Omental fat pad (tissue), 4 donors: ENCODE measurements around the gene RAB30. TPM values are rescaled to one million over a fixed set of nuclear protein-coding genes. Genes with fewer than 3 reads are reported as not detected.
"Not testable (repeated sequence)": the region's sequence is repeated elsewhere in the genome, so short reads cannot be mapped to it uniquely, and the experiment has no call there.

ENCODE experiments used
- ATAC-seq: fragments of 150-250 bp; one replicate; pipeline ENCODE4 v1.9.1; 2016; ENCODE audit warnings: mild to moderate bottlenecking, moderate library complexity; ENCODE audit not compliant: low FRiP score
- DNase-seq: peaks from one replicate; pipeline ENCODE4 v3.0.0-alpha.2; 2019; ENCODE audit warnings: low spot score
- total RNA-seq, 4 donors: library from RNA; depleted of rRNA; stranded (reverse); fragments of >200 nt; gene quantifications; one replicate each; pipeline ENCODE4 v1.1.0, GENCODE V29; 2016
- TF ChIP-seq, protein P1 (sequence below), 3 donors: fragments of 450-650 bp; IDR thresholded peaks; one replicate each; pipeline ENCODE4 v1.5.1; 2016 to 2017; ENCODE audit warnings: antibody characterized with exemption in 3 of 3, mild to moderate bottlenecking in 3 of 3, moderate library complexity in 2 of 3

RAB30 gene
- total RNA-seq, 4 donors from 2014 or later, result 14.8 to 37.9 (median 23.5) TPM

DNA sequence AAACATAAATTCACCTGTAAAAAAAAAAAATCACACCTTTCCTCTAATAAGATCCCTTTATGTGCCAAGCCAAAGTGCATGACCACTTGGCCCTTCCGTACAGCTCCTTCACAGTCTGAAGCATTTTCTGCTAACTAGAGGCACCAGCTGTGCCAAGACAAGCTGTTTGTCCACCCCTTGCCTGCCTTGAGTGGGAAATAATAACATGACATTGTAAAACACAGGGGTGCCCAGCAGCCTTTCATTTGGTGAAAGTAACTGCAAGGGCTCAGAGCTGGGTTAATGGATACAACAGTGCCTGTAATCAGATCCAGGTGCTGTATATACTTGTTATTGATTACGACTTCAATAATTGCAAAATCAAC is 110.9 kb downstream of the RAB30 start:
- TF ChIP-seq, protein P1, sequence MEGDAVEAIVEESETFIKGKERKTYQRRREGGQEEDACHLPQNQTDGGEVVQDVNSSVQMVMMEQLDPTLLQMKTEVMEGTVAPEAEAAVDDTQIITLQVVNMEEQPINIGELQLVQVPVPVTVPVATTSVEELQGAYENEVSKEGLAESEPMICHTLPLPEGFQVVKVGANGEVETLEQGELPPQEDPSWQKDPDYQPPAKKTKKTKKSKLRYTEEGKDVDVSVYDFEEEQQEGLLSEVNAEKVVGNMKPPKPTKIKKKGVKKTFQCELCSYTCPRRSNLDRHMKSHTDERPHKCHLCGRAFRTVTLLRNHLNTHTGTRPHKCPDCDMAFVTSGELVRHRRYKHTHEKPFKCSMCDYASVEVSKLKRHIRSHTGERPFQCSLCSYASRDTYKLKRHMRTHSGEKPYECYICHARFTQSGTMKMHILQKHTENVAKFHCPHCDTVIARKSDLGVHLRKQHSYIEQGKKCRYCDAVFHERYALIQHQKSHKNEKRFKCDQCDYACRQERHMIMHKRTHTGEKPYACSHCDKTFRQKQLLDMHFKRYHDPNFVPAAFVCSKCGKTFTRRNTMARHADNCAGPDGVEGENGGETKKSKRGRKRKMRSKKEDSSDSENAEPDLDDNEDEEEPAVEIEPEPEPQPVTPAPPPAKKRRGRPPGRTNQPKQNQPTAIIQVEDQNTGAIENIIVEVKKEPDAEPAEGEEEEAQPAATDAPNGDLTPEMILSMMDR (IDR thresholded peaks at IDR 0.05), result no peak
- DNase-seq (no peak), ATAC-seq (no peak)

DNA sequence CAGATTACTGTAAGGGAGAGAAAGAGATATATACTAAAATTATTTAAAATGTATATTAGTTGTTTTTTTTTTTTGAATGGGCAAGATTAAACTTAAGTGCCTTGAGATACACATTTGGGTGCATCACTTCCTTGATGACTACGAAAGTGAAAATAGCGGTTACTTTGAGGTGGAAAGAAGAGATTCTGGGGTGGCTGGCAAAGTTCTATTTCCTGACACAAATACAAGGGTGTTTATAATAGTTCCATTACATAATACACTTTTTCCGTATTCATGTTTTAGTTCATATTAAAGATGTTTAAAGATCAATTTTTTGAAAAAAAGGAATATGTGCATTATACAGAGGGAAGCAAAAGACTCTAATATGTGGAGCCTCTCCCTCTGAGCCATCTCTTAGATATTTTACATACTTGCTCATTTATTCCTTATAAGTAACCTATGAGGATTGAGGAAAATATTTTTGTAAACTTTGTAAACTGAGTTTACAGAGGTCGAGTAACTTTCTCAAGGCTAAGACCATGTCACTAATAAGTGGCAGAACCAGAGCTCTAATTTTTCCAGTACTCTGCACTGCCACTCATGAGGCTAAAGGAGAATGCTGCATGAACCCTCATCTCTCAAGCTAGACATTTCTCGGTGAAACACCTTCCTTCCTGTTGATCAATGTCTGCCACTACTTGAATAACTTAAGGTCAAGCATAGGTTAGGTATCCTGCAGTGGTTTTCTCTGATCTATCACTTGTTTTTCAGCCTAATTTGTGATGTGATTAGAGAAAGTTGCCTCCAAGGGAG is 111.5 kb downstream of the RAB30 start:
- DNase-seq (no peak), ATAC-seq (no peak)
- TF ChIP-seq, protein P1 (IDR thresholded peaks at IDR 0.05), result no peak

DNA sequence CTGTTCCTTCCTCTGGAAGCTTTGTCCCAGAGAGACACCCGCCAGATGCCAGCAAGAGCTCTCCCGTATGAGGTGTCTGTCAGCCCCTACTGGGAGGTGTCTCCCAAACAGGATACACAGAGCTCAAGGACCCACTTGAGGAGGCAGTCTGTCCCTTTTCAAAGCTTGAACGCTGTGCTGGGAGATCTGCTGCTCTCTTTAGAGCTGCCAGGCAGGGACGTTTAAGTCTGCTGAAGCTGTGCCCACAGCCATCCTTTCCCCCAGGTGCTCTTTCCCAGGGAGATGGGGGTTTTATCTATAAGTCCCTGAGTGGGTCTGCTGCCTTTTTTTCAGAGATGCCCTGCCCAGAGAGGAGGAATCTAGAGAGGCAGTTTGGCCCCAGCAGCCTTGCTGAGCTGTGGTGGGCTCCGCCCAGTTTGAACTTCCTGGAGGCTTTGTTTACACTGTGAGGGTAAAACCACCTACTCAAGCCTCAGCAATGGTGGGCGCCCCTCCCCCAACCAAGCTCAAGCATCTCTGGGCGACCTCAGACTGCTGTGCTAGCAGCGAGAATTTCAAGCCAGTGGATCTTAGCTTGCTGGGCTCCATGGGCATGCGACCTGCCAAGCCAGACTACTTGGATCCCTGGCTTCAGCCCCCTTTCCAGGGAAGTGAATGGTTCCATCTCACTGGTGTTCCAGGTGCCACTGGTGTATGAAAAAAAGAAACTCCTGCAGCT is 115.8 kb downstream of the RAB30 start:
- DNase-seq, result not testable (repeated sequence)

DNA sequence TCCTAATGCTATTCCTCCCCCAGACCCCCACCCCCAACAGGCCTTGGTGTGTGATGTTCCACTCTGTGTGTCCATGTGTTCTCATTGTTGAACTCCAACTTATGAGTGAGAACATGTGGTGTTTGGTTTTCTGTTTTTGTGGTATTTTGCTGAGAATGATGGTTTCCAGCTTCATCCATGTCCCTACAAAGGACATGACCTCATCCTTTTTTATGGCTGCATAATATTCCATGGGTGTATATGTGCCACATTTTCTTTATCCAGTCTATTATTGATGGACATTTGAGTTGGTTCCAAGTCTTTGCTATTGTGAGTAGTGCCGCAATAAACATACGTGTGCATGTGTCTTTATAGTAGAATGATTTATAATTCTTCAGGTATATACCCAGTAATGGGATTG is 121.2 kb downstream of the RAB30 start:
- not testable (repeated sequence) for DNase-seq

More for the DNA sequence above, 115.8 kb downstream of the RAB30 start:
- not testable (repeated sequence) for ATAC-seq

DNA sequence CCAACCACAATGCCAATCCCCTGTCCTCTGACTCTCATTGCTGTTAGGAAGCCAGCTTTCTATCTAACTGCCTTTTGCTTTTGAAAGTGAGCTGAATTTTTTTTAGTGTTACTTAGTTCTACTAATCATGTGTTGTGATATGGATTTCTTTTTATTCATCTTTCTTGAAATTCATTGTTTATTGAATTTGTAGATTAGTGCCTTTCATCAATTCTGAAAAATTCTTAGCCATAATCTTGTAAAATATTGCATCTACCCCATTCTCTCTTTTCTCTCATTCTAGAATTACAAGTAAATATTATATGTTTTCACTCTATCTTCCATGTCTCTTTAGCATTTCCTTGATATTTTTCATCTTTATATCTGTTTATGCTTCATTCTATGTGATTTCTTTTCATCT is 122.3 kb downstream of the RAB30 start:
- TF ChIP-seq, protein P1 (IDR thresholded peaks at IDR 0.05), result no peak
- ATAC-seq, result no peak

More for the DNA sequence above, 121.2 kb downstream of the RAB30 start:
- ATAC-seq, result not testable (repeated sequence)

DNA sequence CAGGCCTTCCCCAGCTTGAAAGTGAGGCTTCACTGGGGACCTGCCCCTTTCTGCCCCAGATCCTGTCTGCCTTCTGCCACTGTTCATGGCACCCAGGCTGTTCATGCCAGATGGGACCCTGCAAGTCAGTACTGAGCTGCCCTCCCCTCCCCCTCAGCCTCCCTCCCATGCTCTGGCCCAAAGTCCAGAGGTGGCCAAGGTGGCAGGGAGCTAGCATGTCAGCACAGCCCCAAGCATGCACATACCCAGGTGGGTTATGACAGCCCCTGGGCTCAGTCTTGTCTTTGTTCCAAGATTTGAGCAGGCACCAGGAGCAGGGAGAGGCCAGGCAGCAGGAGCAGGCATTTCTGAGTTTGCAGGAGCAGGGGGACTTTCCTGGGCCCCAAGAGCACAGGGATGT is 126.0 kb downstream of the RAB30 start:
- no peak for DNase-seq
- TF ChIP-seq, protein P1 (IDR thresholded peaks at IDR 0.05), result no peak
- no peak for ATAC-seq

More for the DNA sequence above, 122.3 kb downstream of the RAB30 start:
- DNase-seq, result no peak

DNA sequence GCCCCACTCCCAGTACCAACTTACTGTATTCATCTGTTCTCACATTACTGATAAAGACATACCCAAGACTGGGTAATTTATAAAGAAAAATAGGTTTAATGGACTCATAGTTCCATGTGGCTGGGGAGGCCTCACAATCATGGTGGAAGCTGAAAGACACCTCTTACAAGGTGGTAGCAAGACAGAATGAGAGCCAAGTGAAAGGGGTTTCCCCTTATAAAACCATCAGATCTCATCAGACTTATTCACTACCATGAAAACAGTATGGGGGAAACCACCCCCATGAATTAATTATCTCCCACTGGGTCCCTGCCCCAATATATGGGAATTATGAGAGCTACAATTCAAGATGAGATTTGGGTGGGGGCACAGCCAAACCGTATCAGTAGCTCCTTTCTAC is 126.7 kb downstream of the RAB30 start:
- not testable (repeated sequence) for DNase-seq, ATAC-seq

DNA sequence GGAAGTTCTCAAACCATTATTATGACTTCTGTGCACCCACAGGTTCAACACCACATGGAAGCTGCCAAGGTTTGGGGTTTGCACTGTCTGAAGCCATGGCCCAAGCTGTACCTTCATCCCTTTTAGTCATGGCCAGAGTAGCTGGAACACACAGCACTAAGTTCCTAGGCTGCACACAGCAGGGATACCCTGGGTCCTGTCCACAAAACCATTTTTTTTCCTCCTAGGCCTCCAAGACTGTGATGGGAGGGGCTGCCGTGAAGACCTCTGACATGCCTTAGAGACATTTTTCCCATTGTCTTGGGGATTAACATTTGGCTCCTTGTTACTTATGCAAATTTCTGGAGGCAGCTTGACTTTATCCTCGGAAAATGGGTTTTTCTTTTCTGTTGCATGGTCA is 127.5 kb downstream of the RAB30 start:
- no peak for DNase-seq
- TF ChIP-seq, protein P1 (IDR thresholded peaks at IDR 0.05), result no peak
- ATAC-seq, result no peak

DNA sequence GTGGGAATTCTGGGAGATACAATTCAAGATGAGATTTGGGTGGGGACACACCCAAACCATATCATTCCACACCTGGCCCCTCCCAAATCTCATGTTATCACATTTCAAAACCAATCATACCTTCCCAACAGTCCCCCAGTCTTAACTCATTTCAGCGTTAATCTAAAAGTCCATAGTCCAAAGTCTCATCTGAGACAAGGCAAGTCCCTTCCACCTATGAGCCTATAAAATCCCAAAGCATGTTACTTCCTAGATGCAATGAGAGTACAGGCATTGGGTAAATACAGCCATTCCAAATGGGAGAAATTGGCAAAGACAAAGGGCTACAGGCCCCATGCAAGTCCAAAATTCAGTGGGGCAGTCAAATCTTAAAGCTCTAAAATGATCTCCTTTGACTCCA is 128.3 kb downstream of the RAB30 start:
- not testable (repeated sequence) for ATAC-seq, DNase-seq
